Right renal cortex interstitium (tissue), 3 donors: ENCODE results near the gene STON1. TPM values are rescaled to one million over a fixed set of nuclear protein-coding genes. Genes with fewer than 3 reads are reported as not detected.
"Not testable (repeated sequence)": the region's sequence is repeated elsewhere in the genome, so short reads cannot be mapped to it uniquely, and the experiment has no call there.

Experiments used
- DNase-seq, 3 donors: peaks; one replicate each; pipeline ENCODE4 v3.0.0-alpha.2; 2013; ENCODE audit warnings: low read depth in 3 of 3, low spot score in 2 of 3
- polyA plus RNA-seq, 3 donors: library from polyadenylated mRNA; unstranded; fragments of 120-200 nt; gene quantifications; one replicate each; pipeline ENCODE4 v1.2.1, GENCODE V29; 2013; ENCODE audit not compliant: insufficient read length in 3 of 3

The STON1 gene
- polyA plus RNA-seq, 3 donors, result 32.2 to 38.7 (median 35.8) TPM

DNA sequence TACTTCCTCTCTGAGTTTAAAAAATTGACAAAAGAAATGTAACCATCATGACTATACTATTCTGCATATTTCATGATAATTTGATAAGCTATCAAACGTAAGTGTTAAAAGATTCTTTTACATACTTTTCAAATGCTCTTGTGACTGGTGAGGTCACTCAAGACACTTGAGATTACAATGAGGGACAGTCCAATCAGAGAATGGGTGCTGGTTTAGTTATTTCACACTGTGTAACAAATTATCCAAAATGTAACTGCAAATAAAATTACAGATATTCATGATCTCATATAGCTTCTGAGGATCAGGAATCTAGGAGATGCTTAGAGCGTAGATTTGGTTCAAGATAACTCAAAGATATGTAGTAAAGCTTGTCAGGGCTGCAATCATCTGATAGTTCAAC is 83.3 kb downstream of the STON1 start:
- DNase-seq, result no peak

DNA sequence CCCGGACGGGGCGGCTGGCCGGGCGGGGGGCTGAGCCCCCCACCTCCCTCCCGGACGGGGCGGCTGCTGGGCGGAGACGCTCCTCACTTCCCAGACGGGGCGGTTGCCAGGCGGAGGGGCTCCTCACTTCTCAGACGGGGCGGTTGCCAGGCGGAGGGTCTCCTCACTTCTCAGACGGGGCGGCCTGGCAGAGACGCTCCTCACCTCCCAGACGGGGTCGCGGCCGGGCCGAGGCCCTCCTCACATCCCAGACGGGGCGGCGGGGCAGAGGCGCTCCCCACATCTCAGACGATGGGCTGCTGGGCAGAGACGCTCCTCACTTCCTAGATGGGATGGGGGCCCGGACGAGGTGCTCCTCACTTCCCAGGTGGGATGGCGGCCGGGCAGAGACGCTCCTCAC is 84.6 kb downstream of the STON1 start:
- not testable (repeated sequence) for DNase-seq

DNA sequence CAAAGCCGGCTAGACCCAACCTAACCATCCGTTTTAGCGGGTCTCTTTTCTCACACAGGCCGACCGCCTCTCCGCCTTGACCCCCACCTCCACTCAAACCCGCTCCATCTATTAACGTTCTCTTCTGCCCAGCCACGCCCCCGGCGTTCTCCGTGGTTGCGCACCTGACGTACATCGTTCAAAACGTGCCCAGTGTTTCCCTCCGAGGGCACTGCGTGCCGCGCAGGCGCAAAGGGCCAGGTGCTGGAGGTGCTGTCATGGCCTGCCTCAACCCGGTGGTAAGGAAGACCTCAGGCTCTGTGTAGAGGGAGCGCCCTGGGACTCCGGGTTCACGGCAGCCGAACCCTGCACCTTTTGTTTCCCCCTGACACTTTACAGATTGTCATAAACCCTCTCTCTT is 87.7 kb downstream of the STON1 start, which contains the start of gene GTF2A1L:
GTF2A1L (plus strand) TSS at position 239 of the 400 bp plus-strand sequence; CDS start at position 258, 19 bp downstream.
- DNase-seq, result no peak

DNA sequence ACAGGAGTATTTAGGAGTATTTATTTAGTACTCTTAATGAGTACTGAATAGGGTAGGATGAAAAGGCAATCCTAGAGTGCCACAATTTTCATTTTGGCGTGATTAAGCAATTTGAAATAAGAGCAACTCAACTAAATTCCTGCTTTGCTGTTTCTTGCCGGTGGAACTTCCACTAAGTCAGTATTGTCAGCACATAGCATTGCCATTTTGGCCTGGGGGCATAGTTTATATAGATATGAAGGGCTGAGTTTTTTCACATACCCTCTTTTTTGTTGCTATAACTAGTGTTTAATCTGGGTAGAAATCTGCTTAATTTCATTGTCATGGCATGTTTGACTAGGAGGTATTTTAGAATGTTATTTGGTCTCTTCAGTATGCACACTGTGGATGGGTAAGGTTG is 89.6 kb downstream of the STON1 start:
- DNase-seq, result no peak

GRCh38 chr2:48620604-48621003 is 90.7 kb downstream of the STON1 start:
- no peak for DNase-seq

DNA sequence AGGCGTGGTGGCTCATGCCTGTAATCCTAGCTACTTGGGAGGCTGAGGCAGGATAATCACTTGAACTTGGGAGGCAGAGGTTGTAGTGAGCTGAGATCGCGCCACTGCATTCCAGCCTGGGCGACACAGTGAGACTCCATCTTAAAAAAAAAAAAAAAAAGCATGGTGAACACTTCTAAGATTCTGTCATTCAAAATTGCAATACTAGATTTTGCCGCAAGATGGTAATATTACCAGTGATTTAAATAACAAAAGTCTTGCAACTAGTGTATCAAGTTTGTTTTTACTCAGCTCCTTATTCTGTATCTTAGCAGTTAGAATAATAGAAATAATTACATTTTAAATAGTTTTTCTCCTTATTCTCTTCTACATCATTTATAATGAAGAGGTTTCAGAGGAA is 92.7 kb downstream of the STON1 start:
- DNase-seq, result not testable (repeated sequence)

DNA sequence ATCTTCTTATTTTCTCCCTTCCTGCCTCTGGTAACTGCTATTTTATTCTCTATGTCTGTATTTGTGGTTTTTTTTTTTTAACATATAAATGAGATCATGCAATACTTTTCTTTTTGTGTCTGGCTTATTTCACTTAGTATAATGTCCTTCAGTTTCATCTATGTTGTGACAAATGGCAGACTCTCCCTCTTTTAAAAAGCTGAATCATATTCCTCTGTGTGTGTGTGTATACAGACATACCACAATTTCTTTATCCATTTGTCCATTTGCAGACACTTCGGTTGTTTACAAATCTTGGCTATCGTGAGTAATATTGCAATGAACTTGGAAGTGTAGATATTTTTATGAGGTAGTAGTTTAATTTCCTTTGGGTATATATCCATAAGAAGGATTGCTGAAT is 94.7 kb downstream of the STON1 start:
- no peak for DNase-seq

DNA sequence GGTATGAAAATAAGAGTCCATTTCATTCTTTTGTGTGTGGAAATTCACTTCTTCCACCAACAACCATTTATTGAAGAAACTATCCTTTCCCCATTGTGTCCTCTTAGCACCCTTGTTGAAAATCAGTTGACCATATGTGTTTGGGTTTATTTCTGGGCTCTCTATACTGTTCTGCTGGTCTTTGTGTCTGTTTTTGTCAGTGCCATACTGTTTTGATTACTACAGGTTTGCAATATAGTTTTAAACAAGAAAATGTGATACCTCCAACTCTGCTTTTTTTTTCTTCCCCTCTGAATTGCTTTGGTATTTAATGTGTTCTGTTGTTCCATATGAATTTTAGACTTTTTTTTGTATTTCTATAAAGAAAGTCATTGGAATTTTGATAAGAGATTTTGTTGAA is 96.1 kb downstream of the STON1 start:
- no peak for DNase-seq

- DNase-seq, result no peak
These were observed 103.2 kb downstream of the STON1 start for GRCh38 chr2:48633143-48633542.

DNA sequence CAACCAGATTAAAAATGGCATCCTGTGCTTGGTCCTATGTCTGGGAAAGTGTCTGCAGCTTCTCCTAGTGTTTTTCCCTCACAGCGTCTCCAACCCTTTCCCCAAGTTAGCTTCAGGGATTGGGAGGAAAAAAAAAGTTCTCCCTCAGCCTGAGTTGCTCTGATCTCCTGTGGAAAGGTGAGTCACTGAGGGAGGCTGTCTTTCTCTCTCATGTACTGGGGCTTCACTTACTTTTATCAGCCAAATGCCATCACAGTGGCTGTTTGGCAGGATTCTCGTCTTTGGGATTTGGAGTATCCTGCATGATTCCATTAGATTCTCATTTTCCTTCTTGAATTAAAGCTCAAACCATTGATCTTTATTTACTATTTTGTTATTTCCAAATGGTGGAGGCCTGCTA is 105.8 kb downstream of the STON1 start:
- DNase-seq, result no peak

DNA sequence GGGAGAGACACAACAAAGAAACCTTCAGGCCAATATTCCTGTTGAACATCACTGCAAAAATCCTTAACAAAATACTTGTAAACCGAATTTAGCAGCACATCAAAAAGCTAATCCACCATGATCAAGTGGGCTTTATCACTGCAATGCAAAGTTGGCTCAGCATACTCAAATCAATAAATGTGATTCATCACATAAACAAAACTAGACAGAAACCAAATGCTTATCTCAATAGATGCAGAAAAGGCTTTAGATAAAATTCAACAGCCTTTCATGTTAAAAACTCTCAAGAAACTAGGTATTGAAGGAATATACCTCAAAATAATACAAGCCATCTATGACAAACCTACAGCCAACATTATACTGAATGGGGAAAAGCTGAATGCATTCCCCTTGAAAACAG is 108.3 kb downstream of the STON1 start:
- no peak for DNase-seq

Other genes starting within 250 kb of the STON1 start
- gene FOXN2, start 215.5 kb upstream of the STON1 start, polyA plus RNA-seq, result 10 to 100 TPM; 18.6 to 20.3 (median 20.1) TPM
- 10 to 100 TPM; 43.1 to 44.5 (median 43.9) TPM for gene PPP1R21, start 89.4 kb upstream of the STON1 start, polyA plus RNA-seq
- gene GTF2A1L, start 87.7 kb downstream of the STON1 start, polyA plus RNA-seq, result 1 to 10 TPM in 1 of 3 donors, under 1 TPM in 1, not detected in 1; 0.35 to 1.6 TPM
- gene LHCGR, start 225.6 kb downstream of the STON1 start, polyA plus RNA-seq, result under 1 TPM; 0.22 to 0.25 (median 0.24) TPM